D721Med (cell line): Measurements from ENCODE around the gene CA14.

Experiments used
- DNase-seq: peaks from one replicate; pipeline ENCODE4 v3.0.0; 2011; ENCODE audit warnings: low spot score; ENCODE audit not compliant: insufficient read length
- FAIRE-seq: peaks from 2 replicates; lab custom pipeline; 2011; peaks lifted over from hg19 to GRCh38; lab: Jason Lieb, UNC
- TF ChIP-seq, protein P1 (sequence below): IDR thresholded peaks from 2 replicates; pipeline ENCODE4 v1.5.1; 2012; ENCODE audit warnings: mild to moderate bottlenecking, control low read depth; ENCODE audit not compliant: insufficient read depth; ENCODE audit errors: missing control alignments

The CA14 gene

GRCh38 chr1:150283260-150283659 lies 25.7 kb downstream of the CA14 start:
- no peak for DNase-seq
- TF ChIP-seq, protein P1, sequence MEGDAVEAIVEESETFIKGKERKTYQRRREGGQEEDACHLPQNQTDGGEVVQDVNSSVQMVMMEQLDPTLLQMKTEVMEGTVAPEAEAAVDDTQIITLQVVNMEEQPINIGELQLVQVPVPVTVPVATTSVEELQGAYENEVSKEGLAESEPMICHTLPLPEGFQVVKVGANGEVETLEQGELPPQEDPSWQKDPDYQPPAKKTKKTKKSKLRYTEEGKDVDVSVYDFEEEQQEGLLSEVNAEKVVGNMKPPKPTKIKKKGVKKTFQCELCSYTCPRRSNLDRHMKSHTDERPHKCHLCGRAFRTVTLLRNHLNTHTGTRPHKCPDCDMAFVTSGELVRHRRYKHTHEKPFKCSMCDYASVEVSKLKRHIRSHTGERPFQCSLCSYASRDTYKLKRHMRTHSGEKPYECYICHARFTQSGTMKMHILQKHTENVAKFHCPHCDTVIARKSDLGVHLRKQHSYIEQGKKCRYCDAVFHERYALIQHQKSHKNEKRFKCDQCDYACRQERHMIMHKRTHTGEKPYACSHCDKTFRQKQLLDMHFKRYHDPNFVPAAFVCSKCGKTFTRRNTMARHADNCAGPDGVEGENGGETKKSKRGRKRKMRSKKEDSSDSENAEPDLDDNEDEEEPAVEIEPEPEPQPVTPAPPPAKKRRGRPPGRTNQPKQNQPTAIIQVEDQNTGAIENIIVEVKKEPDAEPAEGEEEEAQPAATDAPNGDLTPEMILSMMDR = no peak
- FAIRE-seq = no peak

GRCh38 chr1:150288382-150288781 lies 30.8 kb downstream of the CA14 start:
- TF ChIP-seq, protein P1 = no peak
- DNase-seq (no peak), FAIRE-seq (no peak)

DNA sequence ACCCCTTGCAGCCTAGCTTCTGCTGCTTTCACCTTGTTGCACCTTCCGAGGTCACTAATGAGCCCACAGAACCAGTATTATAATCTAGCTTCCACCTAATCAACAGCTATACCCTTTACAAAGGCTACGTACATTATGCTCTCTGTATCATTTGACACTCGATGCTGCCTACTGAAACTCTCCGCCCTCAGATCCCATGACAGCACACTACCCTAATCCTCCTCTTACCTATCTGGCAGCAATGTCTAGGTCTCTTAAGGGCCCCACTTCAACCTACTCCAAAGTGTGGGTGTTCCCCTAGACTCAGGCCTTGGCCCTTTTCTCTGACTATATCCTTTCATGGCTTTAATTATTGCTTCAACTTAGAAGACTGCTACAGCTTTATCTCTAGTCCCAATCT lies 31.2 kb downstream of the CA14 start:
- TF ChIP-seq, protein P1 = no peak
- no peak for FAIRE-seq
- no peak for DNase-seq

DNA sequence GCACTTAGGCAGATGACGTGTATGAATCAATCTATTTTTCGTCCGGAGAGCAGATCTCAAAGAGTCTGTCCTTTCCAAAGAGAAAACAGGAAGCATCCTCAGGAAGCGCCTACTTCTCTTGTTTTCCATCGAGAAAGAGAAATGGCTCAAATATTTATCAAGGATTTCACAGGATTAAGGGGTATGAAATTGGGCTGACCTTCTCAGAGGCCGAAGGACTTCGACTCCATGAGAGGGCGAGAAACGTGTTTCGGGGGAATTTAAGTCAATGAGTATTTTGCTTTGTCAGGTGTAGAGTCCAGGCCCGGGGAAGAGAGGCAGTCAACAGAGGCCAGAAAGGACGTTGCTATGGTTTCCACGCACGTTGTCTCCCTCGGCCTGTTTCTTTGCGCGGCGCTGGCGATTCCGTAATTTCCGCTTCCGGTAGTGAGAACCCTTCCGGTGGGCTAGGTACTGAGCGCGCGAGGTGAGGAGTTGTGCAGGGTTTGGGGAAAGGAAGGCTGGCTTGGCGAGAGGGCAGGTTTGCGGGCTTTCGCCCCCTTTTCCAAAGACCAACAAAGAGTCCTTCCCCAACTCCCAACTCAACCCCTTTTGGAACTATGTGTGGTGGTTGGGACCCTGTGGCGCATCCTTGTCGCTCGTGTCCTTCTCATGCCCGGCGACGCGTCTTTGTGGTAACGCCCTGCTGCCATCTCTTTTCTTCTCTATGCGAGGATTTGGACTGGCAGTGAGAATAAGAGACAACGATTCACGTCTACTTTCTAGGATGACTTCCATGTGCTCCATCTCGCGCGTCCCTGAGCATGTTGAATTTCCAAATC lies 36.1 kb downstream of the CA14 start, which contains the start of gene MRPS21:
TSS of gene MRPS21 (plus strand) at position 429 of the 821 bp plus-strand sequence. CDS start 506 bp downstream, outside the sequence.
- FAIRE-seq = peak; percentile 95
- TF ChIP-seq, protein P1 = no peak
- peak; percentile 61 for DNase-seq

- TF ChIP-seq, protein P1 = no peak
- no peak for DNase-seq
- FAIRE-seq = no peak
Measured at GRCh38 chr1:150295476-150295875, 37.9 kb downstream of the CA14 start.

DNA sequence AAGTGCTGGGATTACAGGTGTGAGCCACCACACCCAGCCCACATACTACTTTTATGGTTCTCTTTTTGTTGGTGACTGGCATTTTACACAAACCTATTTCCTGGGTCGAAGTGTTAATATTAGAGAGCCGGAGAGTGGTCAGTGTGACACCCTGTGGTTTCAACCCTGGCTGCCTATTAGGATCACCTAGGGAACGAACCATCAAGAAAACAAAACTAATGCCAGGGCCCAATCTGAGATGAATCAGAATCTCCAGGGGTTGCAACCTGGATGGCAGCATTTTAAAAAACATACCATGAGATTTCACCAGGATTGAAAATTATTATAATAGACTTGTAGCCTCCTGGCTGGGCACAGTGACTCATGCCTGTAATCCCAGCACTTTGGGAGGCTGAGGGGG lies 42.1 kb downstream of the CA14 start:
- FAIRE-seq (no peak), DNase-seq (no peak)

More for the DNA sequence above, 42.1 kb downstream of the CA14 start:
- TF ChIP-seq, protein P1 = no peak
